CD4-positive, alpha-beta T cell (primary cell): ENCODE data around the gene KMT2C. TPM values are rescaled to one million over a fixed set of nuclear protein-coding genes. Genes with fewer than 3 reads are reported as not detected.
"Not testable (repeated sequence)": the region's sequence is repeated elsewhere in the genome, so short reads cannot be mapped to it uniquely, and the experiment has no call there.

Experiments used
- ATAC-seq: fragments of 200-7000 bp; cut with Tn5 transposase; one replicate; pipeline ENCODE4 v1.10.0; 2022; ENCODE audit warnings: mild to moderate bottlenecking; ENCODE audit not compliant: poor library complexity
- CTCF ChIA-PET: fragments of 350-600 bp; sonication (Branson Sonifier 250); formaldehyde crosslinking; loops from one replicate; lab custom pipeline; 2021; ENCODE audit warnings: antibody characterized with exemption, inconsistent platforms; lab: Charles Lee
- POLR2A ChIA-PET: fragments of 350-600 bp; sonication (Branson Sonifier 250); formaldehyde crosslinking; loops from one replicate; lab custom pipeline; 2021; ENCODE audit warnings: antibody characterized with exemption, inconsistent platforms; lab: Charles Lee
- DNase-seq, 14 experiments: peaks; one replicate each; pipeline ENCODE4 v3.0.0-alpha.2; 2013 to 2020; ENCODE audit warnings: mixed read lengths in 2 of 14
- H3K27ac ChIP-seq, 2 donors: one replicate each; pipeline versions ENCODE4 v1.5.1 to v1.7.0; 2013; ENCODE audit warnings: low read length in 2 of 2, low read depth in 1 of 2, mild to moderate bottlenecking in 1 of 2
- H3K27me3 ChIP-seq, 2 experiments: 1 replicate in 1 of 2; 2 replicates in 1 of 2; pipeline versions ENCODE4 v1.6.1 to v1.7.0; 2013; ENCODE audit warnings: low read length in 2 of 2, control low read depth in 1 of 2, mild to moderate bottlenecking in 1 of 2, moderate library complexity in 1 of 2; ENCODE audit not compliant: insufficient read depth in 2 of 2, control insufficient read depth in 1 of 2
- H3K36me3 ChIP-seq: one replicate; pipeline ENCODE4 v1.6.1; 2013; ENCODE audit warnings: low read length, control low read depth; ENCODE audit not compliant: insufficient read depth
- H3K4me1 ChIP-seq: one replicate; pipeline ENCODE4 v1.6.1; 2013; ENCODE audit warnings: low read length, control low read depth; ENCODE audit not compliant: insufficient read depth
- H3K4me3 ChIP-seq: one replicate; pipeline ENCODE4 v1.5.1; 2013; ENCODE audit warnings: mild to moderate bottlenecking, low read length, moderate library complexity
- H3K9me3 ChIP-seq, 2 experiments: 1 replicate in 1 of 2; 2 replicates in 1 of 2; pipeline versions ENCODE4 v1.6.1 to v1.7.0; 2013; ENCODE audit warnings: low read length in 2 of 2, mild to moderate bottlenecking in 2 of 2, control low read depth in 1 of 2, moderate library complexity in 1 of 2; ENCODE audit not compliant: control insufficient read depth in 1 of 2, insufficient read depth in 1 of 2
- H3K27ac Mint-ChIP-seq: one replicate; pipeline ENCODE4 v1.8.0; 2020; ENCODE audit warnings: mixed read lengths
- H3K27me3 Mint-ChIP-seq: one replicate; pipeline ENCODE4 v1.8.0; 2021; ENCODE audit warnings: mixed read lengths
- H3K36me3 Mint-ChIP-seq: one replicate; pipeline ENCODE4 v1.8.0; 2021; ENCODE audit warnings: low read depth, mixed read lengths
- H3K4me1 Mint-ChIP-seq: one replicate; pipeline ENCODE4 v1.8.0; 2021; ENCODE audit warnings: low read depth, mixed read lengths
- H3K4me3 Mint-ChIP-seq: one replicate; pipeline ENCODE4 v1.8.0; 2020; ENCODE audit warnings: mild to moderate bottlenecking, mixed read lengths
- H3K9me3 Mint-ChIP-seq: one replicate; pipeline ENCODE4 v1.8.0; 2020; ENCODE audit warnings: mixed read lengths
- CTCF ChIP-seq: fragments of 200-600 bp; IDR thresholded peaks from one replicate; pipeline ENCODE4 v1.8.0; 2022; ENCODE audit warnings: antibody characterized with exemption, mild to moderate bottlenecking
- intact Hi-C, 2 experiments: fragments of 100-400 bp; cut with DNase I in 1 of 2; cut with micrococcal nuclease in 1 of 2; formaldehyde crosslinking; loops; one replicate each; pipeline versions ENCODE4 v1.15.1 to v1.9.0; 2023 to 2025; cut with DNase I, micrococcal nuclease
- total RNA-seq, 174 experiments: library from RNA in 2 of 174; stranded (reverse) in 2 of 174; gene quantifications; one replicate each; pipeline ENCODE4 v1.2.3 and lab custom pipeline; 2021 to 2026

Gene KMT2C
- total RNA-seq, 2 experiments from 2014 or later = 113 to 118 TPM

GRCh38 chr7:152433721-152434490, 1.9 kb downstream of the KMT2C start:
- H3K4me3 ChIP-seq = peak overlapping the region; percentile 72
- CTCF ChIA-PET = interaction anchor here (0.7 to 0.9 kb wide), 2 partner anchors 30 to 98 kb away, joined by 3 read pairs; no protein-coding TSS in a partner anchor
- ATAC-seq = peak; percentile 27

GRCh38 chr7:152432735-152433134, 3.1 kb downstream of the KMT2C start:
- Mint-ChIP-seq H3K36me3 (peaks cover 25% of the 10 kb centered on the region), H3K4me3 (peak overlapping the region; percentile 88), H3K4me1 (peaks cover 48% of the 10 kb centered on the region)
- intact Hi-C loops = loop anchor here (5.0 to 10.0 kb wide), 3 partner anchors 95 to 245 kb away; partner anchors contain the start of gene XRCC2 (in 2 of the 2)
- ATAC-seq, H3K27me3 ChIP-seq, DNase-seq, H3K9me3 Mint-ChIP-seq, H3K4me3 ChIP-seq, H3K9me3 ChIP-seq, H3K27ac ChIP-seq, H3K36me3 ChIP-seq, H3K27me3 Mint-ChIP-seq, H3K27ac Mint-ChIP-seq, CTCF ChIA-PET: not testable (repeated sequence)
- POLR2A ChIA-PET = interaction anchor here (1.0 kb wide), 1 partner anchor 90 kb away, joined by 3 read pairs; no protein-coding TSS in a partner anchor
- peaks cover 26% of the 10 kb centered on the region for H3K4me1 ChIP-seq

More at GRCh38 chr7:152433721-152434490, 1.9 kb downstream of the KMT2C start:
- Histone ChIP-seq H3K27ac (peak overlapping the region in 1 of 2 donors; percentile 67), H3K4me1 (peaks cover 20% of the 10 kb centered on the region)
- peak; percentile 33 to 81 (median 65) for DNase-seq
- Mint-ChIP-seq H3K27ac (peak overlapping the region; percentile 85), H3K4me3 (peak overlapping the region; percentile 88), H3K4me1 (peaks cover 39% of the 10 kb centered on the region), H3K36me3 (peaks cover 25% of the 10 kb centered on the region)
- H3K27me3 Mint-ChIP-seq, H3K36me3 ChIP-seq, H3K27me3 ChIP-seq, H3K9me3 Mint-ChIP-seq, H3K9me3 ChIP-seq: not testable (repeated sequence)
- intact Hi-C loops = loop anchor here (5.0 to 10.0 kb wide), 3 partner anchors 97 to 243 kb away; partner anchors contain the start of gene XRCC2 (in 2 of the 2)
- POLR2A ChIA-PET = interaction anchor here (0.6 to 2.5 kb wide), 6 partner anchors 10 to 97 kb away, joined by 3 to 31 read pairs (median 4); no protein-coding TSS in a partner anchor

GRCh38 chr7:152430854-152431253, 4.9 kb downstream of the KMT2C start:
- POLR2A ChIA-PET = no interaction called here
- H3K27ac ChIP-seq = no peak overlapping the region
- no peak for ATAC-seq
- Mint-ChIP-seq H3K4me3 (peak overlapping the region; percentile 62), H3K27me3 (no peaks in the 10 kb centered on the region), H3K9me3 (no peaks in the 10 kb centered on the region), H3K36me3 (peaks cover 15% of the 10 kb centered on the region), H3K4me1 (peaks cover 56% of the 10 kb centered on the region), H3K27ac (no peak overlapping the region)
- H3K36me3 ChIP-seq = no peaks in the 10 kb centered on the region
- TF ChIP-seq CTCF = no peak
- no peak for DNase-seq
- CTCF ChIA-PET = no interaction called here
- intact Hi-C loops = loop anchor here (5.0 to 10.0 kb wide), 3 partner anchors 94 to 246 kb away; partner anchors contain the start of gene XRCC2 (in 2 of the 2)
- no peak overlapping the region for H3K4me3 ChIP-seq
- H3K27me3 ChIP-seq = no peaks in the 10 kb centered on the region
- H3K9me3 ChIP-seq = no peaks in the 10 kb centered on the region
- H3K4me1 ChIP-seq = peaks cover 31% of the 10 kb centered on the region

GRCh38 chr7:152430118-152430517, 5.7 kb downstream of the KMT2C start:
- peaks cover 64% of the 10 kb centered on the region for H3K4me1 Mint-ChIP-seq
- ChIA-PET POLR2A (interaction anchor here (1.1 kb wide), 1 partner anchor 34 kb away, joined by 3 read pairs; no protein-coding TSS in a partner anchor), CTCF (interaction anchor here (0.7 to 1.3 kb wide), 2 partner anchors 8 to 317 kb away, joined by 3 read pairs; no protein-coding TSS in a partner anchor)
- not testable (repeated sequence) for H3K4me3 Mint-ChIP-seq, H3K27ac Mint-ChIP-seq, H3K36me3 ChIP-seq, H3K27me3 Mint-ChIP-seq, H3K4me3 ChIP-seq, H3K27ac ChIP-seq, ATAC-seq, H3K9me3 Mint-ChIP-seq, H3K9me3 ChIP-seq, H3K27me3 ChIP-seq, DNase-seq
- intact Hi-C loops = loop anchor here (5.0 to 10.0 kb wide), 3 partner anchors 93 to 247 kb away; partner anchors contain the start of gene XRCC2 (in 2 of the 2)
- H3K4me1 ChIP-seq = peaks cover 35% of the 10 kb centered on the region
- peaks cover 15% of the 10 kb centered on the region for H3K36me3 Mint-ChIP-seq
